GM19351 (cell line): ENCODE data around the gene OR2F2.

Experiments
- ATAC-seq: cut with Tn5 transposase; IDR thresholded peaks from one replicate; pipeline ENCODE4 v1.9.1; 2021; ENCODE audit warnings: mild to moderate bottlenecking, moderate library complexity; ENCODE audit not compliant: unreplicated experiment

OR2F2 gene

DNA sequence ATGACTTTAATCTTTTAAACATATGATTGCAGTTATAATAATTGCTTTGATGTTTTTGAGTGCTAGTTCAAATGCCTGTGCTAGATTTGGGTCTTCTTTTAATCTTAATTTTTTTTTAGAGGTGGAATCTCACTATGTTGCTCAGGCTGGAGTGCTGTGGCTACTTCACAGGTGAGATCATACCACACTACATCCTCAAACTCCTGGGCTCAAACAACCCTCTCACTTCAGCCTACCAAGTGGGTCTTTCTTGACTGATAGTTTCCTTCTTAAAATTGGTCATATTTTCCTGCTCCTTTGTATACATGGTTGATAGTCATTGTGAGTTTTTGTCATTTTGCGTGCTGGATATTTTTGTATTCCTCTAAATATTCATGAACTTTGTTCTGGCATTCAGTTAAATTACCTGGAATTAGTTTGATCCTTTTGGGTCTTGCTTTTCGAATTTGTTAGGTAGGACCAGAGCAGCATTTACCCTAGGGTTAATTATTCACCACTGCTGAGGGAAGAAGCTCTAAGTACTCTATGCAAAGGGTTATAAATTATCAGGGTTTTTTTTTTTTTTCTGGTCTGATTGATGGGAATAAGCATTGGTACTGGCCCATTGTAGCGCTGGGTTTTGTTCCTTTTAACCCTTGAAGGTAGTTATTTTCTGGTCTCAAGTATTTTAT, 21.0 kb upstream of the OR2F2 start:
- no peak for ATAC-seq

GRCh38 chr7:143914938-143915652, 19.9 kb upstream of the OR2F2 start:
- no peak for ATAC-seq

- no peak for ATAC-seq
These were observed 10.2 kb upstream of the OR2F2 start for GRCh38 chr7:143924851-143925250.

DNA sequence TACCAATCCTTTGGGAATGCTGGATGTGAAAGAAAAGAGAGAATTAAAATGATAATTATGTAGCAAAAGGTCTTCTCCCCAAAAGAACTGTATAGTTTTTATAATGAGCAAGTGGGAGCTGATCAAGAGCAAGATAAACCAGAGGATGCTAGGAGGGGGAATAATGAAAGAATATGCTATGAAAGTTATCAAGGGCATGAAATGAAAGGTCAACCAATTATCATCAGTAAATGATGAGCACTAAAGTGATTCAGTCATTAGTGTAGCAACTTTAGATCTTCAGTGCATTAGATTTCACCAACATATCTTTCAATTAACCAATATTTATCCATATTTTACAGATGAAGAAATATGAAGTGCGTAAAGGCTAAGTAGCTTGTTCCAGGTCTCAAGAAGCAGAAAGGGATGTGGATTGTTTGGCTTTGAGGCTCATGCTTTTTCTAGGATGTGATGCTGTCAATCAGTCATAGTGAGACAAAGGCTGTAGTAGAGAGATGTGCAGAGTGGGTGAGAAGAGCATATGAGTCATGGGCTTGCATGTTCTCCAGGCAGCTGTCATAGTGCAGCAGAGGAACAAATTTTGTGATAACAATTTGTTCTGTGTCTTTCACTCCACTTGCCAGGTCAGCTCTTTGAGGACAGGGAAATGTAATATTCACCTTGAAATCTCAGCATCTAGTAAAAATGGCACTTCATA, 5.7 kb upstream of the OR2F2 start:
- peak; percentile 63 for ATAC-seq

- no peak for ATAC-seq
These were observed 3.3 kb upstream of the OR2F2 start for GRCh38 chr7:143931739-143932138.

DNA sequence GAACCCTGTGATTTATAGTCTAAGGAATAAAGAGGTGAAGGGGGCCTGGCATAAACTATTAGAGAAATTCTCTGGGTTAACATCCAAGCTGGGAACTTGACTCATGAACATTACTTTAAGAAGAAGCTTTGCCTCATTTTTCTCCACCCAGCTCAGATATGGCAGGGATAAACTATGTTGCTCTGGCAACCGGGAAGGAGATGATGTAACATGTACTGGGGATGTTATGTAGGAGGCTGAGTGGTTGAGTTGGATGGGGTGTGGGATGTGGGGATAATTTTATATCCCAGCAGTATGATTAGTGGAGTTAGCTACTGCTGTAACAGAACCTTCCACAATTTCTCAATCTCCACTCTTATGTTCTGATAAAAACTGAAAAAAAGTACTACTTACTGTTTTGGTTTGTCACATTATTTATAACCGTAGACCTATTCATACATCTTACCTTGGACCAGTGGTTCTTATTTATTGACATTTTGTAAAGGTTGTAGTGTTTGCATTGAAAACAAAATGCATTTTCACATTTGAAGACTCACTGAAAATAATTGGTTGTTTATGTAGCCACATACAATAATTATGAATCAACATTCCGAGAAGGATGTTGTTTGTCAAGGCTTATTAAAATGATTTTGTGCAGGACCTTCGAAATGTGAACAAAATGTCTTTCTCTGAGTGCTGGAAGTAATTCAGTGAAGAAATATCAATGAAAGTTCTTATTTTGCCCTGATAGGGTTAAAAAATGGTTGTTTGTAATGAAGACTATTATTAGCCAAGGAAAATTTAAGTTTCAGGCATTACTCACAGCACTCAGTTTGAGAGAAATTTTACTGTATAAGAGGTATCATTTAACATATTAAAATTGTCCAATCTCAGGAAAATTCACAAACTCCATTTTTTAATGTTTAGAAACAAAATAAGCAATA, 1.3 kb downstream of the OR2F2 start:
- no peak for ATAC-seq

- ATAC-seq = no peak
These were observed 3.6 kb downstream of the OR2F2 start for GRCh38 chr7:143938379-143939243.

DNA sequence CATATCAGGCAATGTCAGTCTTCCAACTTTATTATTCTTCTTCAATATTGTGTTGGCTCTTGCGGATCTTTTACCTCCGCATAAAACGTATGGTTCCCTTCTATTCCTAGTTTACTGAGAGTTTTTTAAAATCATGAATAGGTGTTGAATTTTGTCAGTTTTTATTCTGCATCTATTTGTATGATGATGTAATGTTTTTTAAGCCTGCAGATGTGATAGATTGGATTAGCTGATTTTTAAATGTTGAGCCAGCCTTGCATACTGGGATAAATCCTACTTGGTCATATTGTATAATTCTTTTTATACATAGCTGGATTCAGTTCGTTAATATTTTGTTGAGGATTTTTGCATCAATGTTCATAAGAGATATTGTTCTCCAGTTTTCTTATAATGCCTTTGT, 10.4 kb downstream of the OR2F2 start:
- ATAC-seq = no peak

DNA sequence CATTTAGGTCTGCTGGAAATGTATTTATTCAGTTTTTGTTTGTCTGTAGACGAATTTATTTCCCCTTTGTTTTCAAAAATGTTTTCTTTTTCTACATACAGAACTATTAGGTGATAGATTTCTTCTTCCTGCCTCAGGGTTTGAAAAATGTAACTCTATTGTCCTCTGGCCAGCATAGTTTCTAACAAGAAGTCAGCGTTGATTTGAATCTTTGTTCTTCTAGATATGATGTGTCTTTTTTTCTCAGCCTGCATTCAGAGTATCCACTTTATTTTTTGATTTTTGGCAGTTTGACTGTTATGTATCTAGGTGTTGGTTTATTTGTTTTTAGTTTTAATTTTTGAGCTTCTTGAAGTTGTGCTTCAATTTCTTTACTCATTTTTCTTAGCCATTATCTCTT, 12.1 kb downstream of the OR2F2 start:
- no peak for ATAC-seq

GRCh38 chr7:143948733-143949132, 13.7 kb downstream of the OR2F2 start:
- no peak for ATAC-seq

DNA sequence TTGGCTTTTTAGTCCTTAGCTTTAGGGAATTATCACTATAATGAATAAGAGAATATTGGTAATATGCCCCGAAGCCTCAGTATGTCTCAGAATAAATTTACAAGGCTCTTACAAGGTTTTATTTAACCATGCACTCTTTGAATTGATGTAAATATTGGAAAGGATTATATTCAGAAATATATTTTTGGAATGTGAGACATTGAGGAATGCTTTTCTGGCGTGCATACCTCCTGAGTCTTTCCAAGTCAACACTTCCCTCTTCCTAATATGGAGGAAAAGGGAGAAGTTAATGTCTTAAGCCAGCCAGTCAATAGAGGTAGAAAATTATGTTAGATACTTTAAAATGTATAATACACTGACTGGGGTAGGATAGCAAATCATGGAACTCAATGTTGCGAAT, 18.4 kb downstream of the OR2F2 start:
- no peak for ATAC-seq

- ATAC-seq = no peak
These were observed 19.1 kb downstream of the OR2F2 start for GRCh38 chr7:143954135-143954534.

DNA sequence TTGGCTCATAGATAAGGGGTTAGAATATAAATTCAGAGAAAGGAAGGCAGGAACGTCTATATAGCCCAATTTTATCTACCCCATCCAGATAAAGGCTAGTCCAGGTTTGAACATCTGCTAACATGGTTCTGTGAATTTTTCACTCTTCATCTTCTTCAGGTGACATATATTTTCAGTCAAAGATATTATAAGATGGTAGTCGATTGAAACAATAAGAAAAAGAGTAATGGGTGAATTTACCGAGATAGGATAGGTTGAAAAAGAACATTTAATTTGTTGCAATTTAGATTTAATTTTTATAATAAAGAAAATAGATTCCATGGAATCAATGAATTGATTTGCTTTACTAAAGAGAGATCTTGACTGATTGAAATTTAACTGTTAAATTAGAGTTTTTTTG, 19.5 kb downstream of the OR2F2 start, which contains the start of gene OR2F1:
Gene OR2F1, plus strand, starts transcription at position 301 of the 400 bp plus-strand sequence. CDS start 5,127 bp downstream, outside the sequence.
- no peak for ATAC-seq

GRCh38 chr7:143958781-143959180, 23.7 kb downstream of the OR2F2 start:
- no peak for ATAC-seq

DNA sequence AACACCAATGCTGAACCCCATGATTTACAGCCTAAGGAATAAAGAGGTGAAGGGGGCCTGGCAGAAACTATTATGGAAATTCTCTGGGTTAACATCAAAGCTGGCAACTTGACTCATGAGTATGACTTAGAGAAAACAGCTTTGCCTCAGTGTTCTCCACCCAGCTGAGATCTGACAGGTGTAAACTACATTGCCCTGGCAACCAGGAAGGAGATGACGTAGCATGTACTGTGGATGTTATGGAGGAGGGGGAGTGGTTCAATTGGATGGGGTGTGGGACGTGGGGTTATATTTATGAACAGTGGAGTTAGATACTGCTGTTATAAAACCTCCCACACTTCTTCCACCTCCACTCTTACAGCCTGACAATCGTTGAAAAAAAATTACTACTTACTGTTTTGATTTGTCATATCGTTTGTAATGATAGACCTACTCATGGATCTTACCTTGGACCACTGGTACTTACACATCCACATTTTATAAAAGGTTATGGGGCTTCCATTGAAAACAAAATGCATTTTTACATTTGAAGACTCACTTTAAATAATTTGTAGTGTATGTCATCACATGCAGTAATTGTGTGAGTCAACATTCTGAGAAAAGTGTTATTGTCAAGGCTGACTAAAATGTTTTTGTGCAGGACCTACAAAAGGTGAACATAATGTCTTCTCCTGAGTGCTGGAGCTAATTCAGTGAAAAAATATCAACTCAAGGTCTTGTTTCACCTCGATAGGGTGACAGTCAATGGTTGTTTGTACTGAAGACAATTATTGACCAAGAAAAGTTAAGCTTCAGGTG, 26.0 kb downstream of the OR2F2 start:
- ATAC-seq = no peak

GRCh38 chr7:143965280-143965679, 30.2 kb downstream of the OR2F2 start:
- ATAC-seq = no peak

DNA sequence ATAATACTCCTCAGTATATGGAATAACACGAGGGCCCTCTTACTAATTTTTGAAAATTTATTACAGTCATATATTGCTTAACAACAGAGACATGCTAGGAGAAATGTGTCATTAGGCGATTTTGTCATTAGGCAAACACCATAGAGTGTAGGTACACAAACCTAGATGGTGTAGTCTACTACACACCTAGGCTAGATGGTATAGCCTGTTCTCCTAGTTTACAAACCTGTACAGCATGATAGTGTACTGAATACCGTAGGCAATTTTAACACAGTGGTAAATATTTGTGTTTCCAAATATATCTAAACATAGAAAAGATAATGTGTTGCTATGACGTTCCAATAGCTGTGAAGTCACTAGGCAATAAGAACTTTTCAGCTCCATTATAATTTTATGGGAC, 32.4 kb downstream of the OR2F2 start:
- ATAC-seq = no peak

DNA sequence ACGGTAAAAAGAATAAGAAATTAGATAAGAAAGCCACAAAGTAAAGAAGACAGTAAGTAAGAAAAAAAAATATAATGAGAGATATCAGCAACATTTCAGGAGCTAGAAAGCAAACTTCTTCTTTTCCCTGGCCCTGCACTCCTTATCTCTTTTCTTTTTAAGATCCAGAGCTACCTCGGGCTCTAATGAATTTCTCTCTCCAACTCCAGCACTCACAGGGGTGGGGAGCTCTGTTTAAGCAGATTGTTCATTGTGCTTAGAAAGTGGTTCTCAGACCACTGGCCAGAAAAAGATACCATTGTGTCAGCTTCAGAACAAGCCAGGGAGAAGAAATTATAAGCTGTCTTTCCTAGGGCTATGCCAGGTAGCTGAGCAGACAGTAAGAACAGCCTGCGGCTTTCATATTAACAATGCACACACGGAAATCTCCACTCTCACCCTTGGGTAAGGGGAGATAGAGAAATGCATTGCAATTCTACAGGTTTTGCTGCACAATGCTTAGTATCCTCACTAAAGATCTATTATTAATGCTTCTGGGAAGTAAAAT, 38.9 kb downstream of the OR2F2 start:
- ATAC-seq = no peak

DNA sequence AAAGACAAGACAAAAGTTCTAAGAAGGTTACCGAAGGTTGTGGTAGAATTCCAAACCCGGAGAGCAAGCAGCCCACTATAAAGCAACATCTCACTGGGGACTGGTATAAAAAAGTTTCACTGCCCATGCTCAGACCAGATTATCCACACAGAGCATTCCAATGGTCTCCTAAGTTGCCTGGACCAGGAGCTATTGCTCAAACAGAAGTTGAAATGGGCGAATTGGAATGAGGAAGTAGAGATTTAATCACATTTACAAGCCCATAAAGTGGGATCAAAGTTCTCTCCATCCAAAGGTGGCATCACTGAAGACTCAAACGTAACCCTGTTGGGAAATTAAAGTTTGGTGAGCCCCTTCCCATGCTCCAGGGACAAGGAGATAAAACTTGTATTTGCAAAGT, 39.4 kb downstream of the OR2F2 start:
- ATAC-seq = no peak
